H1 (cell line): ENCODE data around the gene CROCC. TPM values are rescaled to one million over a fixed set of nuclear protein-coding genes. Genes with fewer than 3 reads are reported as not detected.

Source experiments
- CREB1 ChIP-seq: IDR thresholded peaks from 2 replicates; pipeline ENCODE4 v1.6.1; 2012; ENCODE audit warnings: inconsistent platforms
- CTBP2 ChIP-seq: IDR thresholded peaks from 2 replicates; pipeline ENCODE4 v1.7.0; 2011; ENCODE audit warnings: borderline replicate concordance, mild to moderate bottlenecking, moderate library complexity, mixed read lengths, low read length; ENCODE audit not compliant: insufficient read depth, insufficient read length
- EP300 ChIP-seq, 2 experiments: IDR thresholded peaks; 1 replicate in 1 of 2; 2 replicates in 1 of 2; pipeline ENCODE4 v1.6.1; 2011 to 2012; ENCODE audit warnings: low read depth in 2 of 2, low read length in 2 of 2, mild to moderate bottlenecking in 2 of 2, borderline replicate concordance in 1 of 2, inconsistent platforms in 1 of 2, moderate library complexity in 1 of 2
- polyA plus RNA-seq, 7 experiments: library from polyadenylated mRNA; depleted of rRNA in 3 of 7; stranded (reverse) in 5 of 7; unstranded in 2 of 7; fragments of >200 nt in 5 of 7; fragments of 200-250 nt in 2 of 7; gene quantifications; 1 replicate in 5 of 7; 2 replicates in 1 of 7; 4 replicates in 1 of 7; pipeline versions ENCODE4 v1.2.1 to v1.2.3, GENCODE V29; 2011 to 2013; ENCODE audit warnings: missing spikeins in 2 of 7, mixed read lengths in 2 of 7
- total RNA-seq: library from RNA; stranded (reverse); fragmentation: NEBNext Ultra II Directional; extraction: Animal tissue kit (Norgen Biotek cat#: 25700); gene quantifications from 2 replicates; pipeline ENCODE4 v1.2.1, GENCODE V29; 2021
- TF ChIP-seq, protein P1 (sequence below): fragments of 300-600 bp; sonication (generic); IDR thresholded peaks from 2 replicates; pipeline ENCODE4 v1.7.1; 2012; ENCODE audit warnings: low read length, moderate library complexity, mild to moderate bottlenecking, inconsistent platforms; ENCODE audit not compliant: insufficient replicate concordance
- TF ChIP-seq, protein P2 (sequence below): IDR thresholded peaks from 2 replicates; pipeline ENCODE4 v1.6.1; 2012; ENCODE audit warnings: inconsistent platforms
- TF ChIP-seq, protein P3 (sequence below): IDR thresholded peaks from 2 replicates; pipeline ENCODE4 v1.6.1; 2012; ENCODE audit warnings: low read length, inconsistent platforms

Gene CROCC
- total and polyA plus RNA-seq, 2 of the 8 experiments (the other 6 are each of a cell fraction or from before 2014, with no cell fraction given) = 12.1 to 39.5 TPM

DNA sequence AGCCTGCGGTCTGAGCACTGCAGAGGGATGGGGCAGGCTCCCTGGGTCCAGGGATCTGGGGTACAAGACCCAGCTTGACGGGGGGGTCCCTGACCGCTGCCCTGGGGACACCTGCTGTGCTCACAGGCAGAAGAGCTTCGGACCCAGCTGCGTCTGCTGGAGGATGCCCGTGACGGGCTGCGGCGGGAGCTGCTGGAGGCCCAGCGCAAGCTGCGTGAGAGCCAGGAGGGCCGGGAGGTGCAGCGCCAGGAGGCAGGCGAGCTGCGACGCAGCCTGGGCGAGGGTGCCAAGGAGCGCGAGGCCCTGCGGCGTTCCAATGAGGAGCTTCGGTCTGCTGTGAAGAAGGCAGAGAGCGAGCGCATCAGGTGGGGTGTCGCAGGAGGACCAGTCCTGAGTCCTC lies 33.5 kb downstream of the CROCC start (continued):
- TF ChIP-seq, protein P1, sequence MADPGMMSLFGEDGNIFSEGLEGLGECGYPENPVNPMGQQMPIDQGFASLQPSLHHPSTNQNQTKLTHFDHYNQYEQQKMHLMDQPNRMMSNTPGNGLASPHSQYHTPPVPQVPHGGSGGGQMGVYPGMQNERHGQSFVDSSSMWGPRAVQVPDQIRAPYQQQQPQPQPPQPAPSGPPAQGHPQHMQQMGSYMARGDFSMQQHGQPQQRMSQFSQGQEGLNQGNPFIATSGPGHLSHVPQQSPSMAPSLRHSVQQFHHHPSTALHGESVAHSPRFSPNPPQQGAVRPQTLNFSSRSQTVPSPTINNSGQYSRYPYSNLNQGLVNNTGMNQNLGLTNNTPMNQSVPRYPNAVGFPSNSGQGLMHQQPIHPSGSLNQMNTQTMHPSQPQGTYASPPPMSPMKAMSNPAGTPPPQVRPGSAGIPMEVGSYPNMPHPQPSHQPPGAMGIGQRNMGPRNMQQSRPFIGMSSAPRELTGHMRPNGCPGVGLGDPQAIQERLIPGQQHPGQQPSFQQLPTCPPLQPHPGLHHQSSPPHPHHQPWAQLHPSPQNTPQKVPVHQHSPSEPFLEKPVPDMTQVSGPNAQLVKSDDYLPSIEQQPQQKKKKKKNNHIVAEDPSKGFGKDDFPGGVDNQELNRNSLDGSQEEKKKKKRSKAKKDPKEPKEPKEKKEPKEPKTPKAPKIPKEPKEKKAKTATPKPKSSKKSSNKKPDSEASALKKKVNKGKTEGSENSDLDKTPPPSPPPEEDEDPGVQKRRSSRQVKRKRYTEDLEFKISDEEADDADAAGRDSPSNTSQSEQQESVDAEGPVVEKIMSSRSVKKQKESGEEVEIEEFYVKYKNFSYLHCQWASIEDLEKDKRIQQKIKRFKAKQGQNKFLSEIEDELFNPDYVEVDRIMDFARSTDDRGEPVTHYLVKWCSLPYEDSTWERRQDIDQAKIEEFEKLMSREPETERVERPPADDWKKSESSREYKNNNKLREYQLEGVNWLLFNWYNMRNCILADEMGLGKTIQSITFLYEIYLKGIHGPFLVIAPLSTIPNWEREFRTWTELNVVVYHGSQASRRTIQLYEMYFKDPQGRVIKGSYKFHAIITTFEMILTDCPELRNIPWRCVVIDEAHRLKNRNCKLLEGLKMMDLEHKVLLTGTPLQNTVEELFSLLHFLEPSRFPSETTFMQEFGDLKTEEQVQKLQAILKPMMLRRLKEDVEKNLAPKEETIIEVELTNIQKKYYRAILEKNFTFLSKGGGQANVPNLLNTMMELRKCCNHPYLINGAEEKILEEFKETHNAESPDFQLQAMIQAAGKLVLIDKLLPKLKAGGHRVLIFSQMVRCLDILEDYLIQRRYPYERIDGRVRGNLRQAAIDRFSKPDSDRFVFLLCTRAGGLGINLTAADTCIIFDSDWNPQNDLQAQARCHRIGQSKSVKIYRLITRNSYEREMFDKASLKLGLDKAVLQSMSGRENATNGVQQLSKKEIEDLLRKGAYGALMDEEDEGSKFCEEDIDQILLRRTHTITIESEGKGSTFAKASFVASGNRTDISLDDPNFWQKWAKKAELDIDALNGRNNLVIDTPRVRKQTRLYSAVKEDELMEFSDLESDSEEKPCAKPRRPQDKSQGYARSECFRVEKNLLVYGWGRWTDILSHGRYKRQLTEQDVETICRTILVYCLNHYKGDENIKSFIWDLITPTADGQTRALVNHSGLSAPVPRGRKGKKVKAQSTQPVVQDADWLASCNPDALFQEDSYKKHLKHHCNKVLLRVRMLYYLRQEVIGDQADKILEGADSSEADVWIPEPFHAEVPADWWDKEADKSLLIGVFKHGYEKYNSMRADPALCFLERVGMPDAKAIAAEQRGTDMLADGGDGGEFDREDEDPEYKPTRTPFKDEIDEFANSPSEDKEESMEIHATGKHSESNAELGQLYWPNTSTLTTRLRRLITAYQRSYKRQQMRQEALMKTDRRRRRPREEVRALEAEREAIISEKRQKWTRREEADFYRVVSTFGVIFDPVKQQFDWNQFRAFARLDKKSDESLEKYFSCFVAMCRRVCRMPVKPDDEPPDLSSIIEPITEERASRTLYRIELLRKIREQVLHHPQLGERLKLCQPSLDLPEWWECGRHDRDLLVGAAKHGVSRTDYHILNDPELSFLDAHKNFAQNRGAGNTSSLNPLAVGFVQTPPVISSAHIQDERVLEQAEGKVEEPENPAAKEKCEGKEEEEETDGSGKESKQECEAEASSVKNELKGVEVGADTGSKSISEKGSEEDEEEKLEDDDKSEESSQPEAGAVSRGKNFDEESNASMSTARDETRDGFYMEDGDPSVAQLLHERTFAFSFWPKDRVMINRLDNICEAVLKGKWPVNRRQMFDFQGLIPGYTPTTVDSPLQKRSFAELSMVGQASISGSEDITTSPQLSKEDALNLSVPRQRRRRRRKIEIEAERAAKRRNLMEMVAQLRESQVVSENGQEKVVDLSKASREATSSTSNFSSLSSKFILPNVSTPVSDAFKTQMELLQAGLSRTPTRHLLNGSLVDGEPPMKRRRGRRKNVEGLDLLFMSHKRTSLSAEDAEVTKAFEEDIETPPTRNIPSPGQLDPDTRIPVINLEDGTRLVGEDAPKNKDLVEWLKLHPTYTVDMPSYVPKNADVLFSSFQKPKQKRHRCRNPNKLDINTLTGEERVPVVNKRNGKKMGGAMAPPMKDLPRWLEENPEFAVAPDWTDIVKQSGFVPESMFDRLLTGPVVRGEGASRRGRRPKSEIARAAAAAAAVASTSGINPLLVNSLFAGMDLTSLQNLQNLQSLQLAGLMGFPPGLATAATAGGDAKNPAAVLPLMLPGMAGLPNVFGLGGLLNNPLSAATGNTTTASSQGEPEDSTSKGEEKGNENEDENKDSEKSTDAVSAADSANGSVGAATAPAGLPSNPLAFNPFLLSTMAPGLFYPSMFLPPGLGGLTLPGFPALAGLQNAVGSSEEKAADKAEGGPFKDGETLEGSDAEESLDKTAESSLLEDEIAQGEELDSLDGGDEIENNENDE = no peak
- TF ChIP-seq, protein P2, sequence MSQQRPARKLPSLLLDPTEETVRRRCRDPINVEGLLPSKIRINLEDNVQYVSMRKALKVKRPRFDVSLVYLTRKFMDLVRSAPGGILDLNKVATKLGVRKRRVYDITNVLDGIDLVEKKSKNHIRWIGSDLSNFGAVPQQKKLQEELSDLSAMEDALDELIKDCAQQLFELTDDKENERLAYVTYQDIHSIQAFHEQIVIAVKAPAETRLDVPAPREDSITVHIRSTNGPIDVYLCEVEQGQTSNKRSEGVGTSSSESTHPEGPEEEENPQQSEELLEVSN = no peak
- TF ChIP-seq CREB1 (no peak), EP300 (IDR thresholded peaks at IDR 0.05; ENCODE audit: borderline replicate concordance in 1 of 2, low read depth in 2 of 2, low read length in 2 of 2) (no peak), CTBP2 (no peak)
- TF ChIP-seq, protein P3, sequence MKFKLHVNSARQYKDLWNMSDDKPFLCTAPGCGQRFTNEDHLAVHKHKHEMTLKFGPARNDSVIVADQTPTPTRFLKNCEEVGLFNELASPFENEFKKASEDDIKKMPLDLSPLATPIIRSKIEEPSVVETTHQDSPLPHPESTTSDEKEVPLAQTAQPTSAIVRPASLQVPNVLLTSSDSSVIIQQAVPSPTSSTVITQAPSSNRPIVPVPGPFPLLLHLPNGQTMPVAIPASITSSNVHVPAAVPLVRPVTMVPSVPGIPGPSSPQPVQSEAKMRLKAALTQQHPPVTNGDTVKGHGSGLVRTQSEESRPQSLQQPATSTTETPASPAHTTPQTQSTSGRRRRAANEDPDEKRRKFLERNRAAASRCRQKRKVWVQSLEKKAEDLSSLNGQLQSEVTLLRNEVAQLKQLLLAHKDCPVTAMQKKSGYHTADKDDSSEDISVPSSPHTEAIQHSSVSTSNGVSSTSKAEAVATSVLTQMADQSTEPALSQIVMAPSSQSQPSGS = no peak
